Retinal pigment epithelial cell (primary cell): ENCODE measurements around the gene ODF2.
"Not testable (repeated sequence)": the region's sequence is repeated elsewhere in the genome, so short reads cannot be mapped to it uniquely, and the experiment has no call there.

ENCODE experiments used
- DNase-seq: peaks from one replicate; pipeline ENCODE4 v3.0.0-alpha.2; 2010; ENCODE audit warnings: low read depth
- H3K4me3 ChIP-seq: 2 replicates; pipeline ENCODE4 v1.5.1; 2011; ENCODE audit warnings: mild to moderate bottlenecking, low read length, control low read depth, moderate library complexity
- TF ChIP-seq, protein P1 (sequence below): conservative IDR thresholded peaks from 2 replicates; pipeline ENCODE4 v1.5.1; 2011; ENCODE audit warnings: low read depth, low read length, control low read depth, inconsistent platforms

ODF2 gene

DNA sequence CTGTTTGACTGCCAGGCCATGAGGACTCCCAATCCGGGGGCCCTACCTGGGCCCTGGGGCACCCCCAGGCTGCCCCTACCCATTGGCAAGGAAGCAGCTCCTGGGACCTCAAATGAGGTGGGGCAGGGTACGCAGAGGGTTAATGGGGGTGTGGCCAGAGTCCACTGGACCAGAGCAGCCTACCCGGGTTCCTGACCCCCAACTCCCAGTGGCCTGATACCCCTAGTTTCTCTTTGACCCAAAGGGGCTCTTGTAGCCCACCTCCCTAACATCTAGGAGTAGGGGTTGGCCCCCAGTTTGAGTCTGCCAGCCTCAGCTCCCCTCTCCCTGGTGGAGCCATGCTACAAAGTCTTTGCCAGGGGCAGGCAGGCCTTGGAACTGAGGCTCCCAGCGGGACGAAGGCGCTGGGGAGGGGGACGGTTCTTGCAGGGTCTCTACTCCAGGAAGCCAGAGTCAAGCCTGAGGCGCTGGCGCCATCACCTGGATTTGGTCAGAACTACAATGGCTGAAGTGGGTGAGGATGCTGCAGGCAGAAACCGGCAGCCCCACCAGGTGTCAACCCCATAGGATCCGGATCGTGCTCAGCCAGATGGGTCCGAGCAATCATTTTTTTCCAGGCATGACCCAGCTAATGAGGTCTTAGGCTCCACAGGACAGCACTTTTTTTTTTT is 43.6 kb upstream of the ODF2 start:
- DNase-seq: no peak
- TF ChIP-seq, protein P1, sequence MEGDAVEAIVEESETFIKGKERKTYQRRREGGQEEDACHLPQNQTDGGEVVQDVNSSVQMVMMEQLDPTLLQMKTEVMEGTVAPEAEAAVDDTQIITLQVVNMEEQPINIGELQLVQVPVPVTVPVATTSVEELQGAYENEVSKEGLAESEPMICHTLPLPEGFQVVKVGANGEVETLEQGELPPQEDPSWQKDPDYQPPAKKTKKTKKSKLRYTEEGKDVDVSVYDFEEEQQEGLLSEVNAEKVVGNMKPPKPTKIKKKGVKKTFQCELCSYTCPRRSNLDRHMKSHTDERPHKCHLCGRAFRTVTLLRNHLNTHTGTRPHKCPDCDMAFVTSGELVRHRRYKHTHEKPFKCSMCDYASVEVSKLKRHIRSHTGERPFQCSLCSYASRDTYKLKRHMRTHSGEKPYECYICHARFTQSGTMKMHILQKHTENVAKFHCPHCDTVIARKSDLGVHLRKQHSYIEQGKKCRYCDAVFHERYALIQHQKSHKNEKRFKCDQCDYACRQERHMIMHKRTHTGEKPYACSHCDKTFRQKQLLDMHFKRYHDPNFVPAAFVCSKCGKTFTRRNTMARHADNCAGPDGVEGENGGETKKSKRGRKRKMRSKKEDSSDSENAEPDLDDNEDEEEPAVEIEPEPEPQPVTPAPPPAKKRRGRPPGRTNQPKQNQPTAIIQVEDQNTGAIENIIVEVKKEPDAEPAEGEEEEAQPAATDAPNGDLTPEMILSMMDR: peak; percentile 71
- no peak overlapping the region for H3K4me3 ChIP-seq

DNA sequence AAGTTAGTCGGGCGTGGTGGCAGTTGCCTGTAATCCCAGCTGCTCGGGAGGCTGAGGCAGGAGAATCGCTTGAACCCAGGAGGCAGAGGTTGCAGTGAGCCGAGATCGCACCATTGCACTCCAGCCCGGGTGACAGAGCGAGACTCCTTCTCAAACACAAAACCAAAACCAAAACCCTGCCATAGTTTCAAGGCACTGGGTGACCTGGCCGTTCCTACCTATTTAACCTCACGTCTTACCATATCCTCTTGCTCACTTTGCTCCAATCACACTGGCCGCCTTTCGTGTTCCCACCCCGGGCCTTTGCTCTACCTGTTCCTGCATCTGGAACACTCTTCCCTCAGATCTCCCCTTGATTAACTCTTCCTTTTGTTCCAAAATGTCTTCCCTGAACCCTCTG is 42.1 kb upstream of the ODF2 start:
- H3K4me3 ChIP-seq, DNase-seq: not testable (repeated sequence)

DNA sequence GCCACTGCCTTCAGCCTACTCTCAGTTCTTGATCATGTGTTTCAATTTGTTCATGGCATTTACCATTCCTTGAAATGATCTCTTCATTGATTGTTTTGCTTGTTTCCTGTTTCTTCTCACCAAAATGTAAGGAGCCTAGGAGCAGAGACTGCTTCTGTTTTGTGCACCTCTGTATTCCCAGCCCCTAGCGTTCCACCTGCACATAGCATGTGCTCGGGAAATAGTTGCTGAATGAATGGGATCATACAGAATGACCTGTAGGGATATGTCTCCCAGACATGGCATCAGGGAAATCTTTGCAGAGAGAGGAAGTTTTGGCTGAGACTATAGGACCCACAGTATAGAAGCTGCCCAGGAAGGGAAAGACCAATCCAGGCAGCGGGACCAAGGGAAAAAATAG is 41.3 kb upstream of the ODF2 start:
- TF ChIP-seq, protein P1: peak; percentile 38
- no peak overlapping the region for H3K4me3 ChIP-seq
- DNase-seq: no peak

DNA sequence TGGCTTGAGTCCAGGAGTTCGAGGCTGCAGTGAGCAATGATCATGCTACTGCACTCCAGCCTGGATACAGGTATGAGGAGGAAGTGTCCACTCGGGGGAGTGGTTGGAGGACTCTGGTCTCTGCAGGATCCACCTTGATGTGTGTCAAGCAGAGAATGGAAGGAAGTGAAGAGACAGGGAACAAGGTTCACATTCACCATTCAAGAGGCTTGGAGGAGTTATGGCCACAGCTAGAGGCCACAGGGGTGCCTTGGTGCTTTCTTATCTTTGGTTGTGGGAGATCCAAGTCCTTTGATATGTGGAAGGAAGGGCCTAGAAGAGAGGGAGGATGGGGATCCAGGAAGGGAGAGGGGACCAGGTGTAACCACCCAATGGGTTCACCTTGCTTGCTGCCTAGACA is 40.5 kb upstream of the ODF2 start:
- TF ChIP-seq, protein P1: no peak
- DNase-seq: no peak
- H3K4me3 ChIP-seq: no peak overlapping the region

DNA sequence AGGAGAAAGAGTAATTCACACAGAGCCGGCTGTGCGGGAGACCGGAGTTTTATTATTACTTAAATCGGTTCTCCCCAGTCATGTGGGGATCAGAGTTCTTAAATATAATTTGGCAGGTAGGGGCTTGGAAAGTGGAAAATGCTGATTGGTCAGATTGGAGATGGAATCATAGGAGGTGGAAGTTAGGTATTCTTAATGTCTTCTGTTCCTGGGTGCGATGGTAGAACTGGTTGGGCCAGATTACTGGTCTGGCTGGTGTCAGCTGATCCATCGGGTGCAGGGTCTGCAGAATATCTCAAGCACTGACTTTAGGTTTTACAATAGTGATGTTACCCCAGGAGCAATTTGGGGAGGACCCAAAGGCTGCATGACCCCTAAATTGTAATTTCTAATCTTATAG is 39.8 kb upstream of the ODF2 start:
- TF ChIP-seq, protein P1: no peak
- no peak overlapping the region for H3K4me3 ChIP-seq
- DNase-seq: no peak

DNA sequence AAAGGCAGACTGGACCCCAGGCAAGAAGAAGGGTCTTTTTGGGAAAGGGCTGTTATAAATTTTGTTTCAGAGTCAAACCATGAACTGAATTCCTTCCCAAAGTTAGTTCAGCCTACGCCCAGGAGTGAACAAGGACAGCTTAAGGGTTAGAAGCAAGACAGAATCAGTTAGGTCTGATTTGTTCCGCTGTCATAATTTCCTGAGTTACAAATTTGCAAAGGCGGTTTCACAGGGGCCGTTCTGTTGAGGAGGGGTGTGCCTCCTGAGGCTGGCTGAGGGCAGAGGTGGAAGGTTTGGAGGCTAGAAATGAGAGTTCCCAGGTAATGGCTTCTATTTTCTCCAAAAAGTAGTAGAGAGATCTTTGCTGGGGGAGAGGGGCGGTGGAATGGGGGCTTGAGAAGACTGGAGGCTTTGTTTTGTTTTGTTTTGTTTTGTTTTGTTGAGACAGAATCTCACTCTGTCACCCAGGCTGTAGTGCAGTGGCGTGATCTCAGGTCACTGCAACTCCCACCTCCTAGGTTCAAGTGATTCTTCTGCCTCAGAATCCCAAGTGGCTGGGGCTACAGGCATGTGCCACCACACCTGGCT is 39.3 kb upstream of the ODF2 start:
- TF ChIP-seq, protein P1: no peak
- no peak for DNase-seq
- H3K4me3 ChIP-seq: no peak overlapping the region

DNA sequence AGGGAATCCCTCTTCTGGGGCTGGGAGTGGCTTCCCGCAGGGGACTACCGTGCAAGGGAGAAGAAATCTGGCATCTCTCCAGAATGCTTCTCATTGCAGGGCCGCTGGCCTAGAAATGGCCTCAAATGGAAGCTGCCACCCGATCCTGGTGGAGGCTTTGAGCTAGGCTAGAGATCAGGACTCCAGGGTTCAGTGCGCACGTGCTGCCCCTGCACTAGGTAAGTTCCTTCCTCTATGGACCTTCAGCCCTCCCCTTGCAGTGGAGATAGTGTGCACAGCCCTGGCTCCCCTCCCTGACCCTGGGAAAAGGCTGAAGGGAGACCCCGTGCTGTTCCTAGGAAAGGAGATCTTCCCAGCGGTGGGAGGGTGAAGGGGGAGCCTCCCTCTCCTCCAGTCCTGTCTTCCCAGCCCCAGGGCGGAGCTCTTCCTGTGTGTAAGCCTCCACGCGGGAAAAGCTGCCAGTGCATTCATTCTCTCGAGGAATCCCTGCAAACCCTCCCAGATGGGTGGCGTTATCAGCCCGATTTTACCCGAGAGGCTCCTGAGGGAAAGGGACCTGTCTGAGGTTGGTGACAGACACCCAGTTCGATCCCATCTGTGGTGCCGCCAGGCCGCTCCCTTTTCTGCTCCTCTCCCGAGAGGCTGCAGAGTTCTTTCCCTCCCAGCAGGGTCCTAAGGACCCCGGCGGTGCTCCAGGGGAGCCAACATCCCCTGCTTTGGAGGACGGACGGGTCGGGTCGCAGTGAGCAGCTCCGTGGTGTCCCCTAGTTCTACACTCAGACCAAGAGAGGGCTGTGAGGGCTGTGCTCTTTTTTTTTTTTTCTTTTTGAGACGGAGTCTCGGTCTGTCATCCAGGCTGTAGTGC is 36.5 kb upstream of the ODF2 start:
- peak; percentile 20 for DNase-seq

More for the DNA sequence above, 36.5 kb upstream of the ODF2 start:
- H3K4me3 ChIP-seq: no peak overlapping the region
- TF ChIP-seq, protein P1: no peak
